Glomerular endothelial cell (primary cell): ENCODE measurements around the gene CEP70. TPM values are rescaled to one million over a fixed set of nuclear protein-coding genes. Genes with fewer than 3 reads are reported as not detected.
"Not testable (repeated sequence)": the region's sequence is repeated elsewhere in the genome, so short reads cannot be mapped to it uniquely, and the experiment has no call there.

Experiments
- DNase-seq: peaks from one replicate; pipeline ENCODE4 v3.0.0-alpha.2; 2011; ENCODE audit warnings: low read depth, low spot score; ENCODE audit errors: extremely low read depth
- total RNA-seq: library from RNA; depleted of rRNA; stranded (reverse); fragments of >200 nt; gene quantifications from 2 replicates; pipeline ENCODE4 v1.2.3, GENCODE V29; 2015

The CEP70 gene
- total RNA-seq, 1 donor from 2014 or later = 11.8 TPM

DNA sequence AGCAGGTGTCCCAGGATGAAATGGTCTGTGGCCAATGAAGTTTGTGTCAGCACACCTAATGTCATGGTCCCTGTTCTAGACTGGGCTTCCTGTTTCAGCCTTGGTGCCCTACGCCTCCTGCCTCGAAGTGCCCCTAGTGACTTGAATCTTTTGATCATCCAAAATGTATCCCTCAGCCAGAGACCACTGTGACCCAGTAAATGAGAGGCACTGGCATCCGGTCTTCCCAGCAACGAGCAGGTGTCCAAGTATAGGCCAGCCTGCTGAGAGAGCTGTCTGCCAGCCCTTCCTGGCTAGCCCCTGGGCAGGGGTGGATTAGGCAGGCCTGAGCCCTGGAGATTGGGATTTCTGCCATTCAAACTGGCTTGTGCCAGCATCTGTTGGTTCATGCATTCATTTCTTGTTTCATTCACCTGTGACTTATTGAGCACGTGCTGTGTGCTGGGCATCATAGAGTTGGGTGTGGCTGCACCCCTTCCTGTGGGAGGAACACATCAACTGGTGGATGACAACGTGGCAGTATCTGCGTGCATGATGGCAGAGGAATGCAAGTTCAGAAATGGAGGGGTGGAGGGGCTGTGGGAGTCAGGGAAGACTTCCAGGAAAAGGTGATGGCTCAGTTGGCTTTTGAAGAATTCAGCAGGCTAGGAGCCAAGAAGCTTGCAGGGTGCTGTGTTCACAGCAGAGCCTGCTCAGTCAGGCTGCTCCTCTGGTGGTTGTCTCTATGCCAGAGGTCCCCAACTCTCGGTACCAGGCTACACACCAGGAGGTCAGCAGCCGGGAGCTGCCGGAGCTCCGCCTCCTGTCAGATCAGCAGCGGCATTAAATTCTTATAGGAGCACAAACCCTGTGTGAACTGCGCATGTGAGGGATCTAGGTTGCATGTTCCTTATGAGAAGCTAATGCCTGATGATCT, 138.0 kb downstream of the CEP70 start:
- DNase-seq = no peak

DNA sequence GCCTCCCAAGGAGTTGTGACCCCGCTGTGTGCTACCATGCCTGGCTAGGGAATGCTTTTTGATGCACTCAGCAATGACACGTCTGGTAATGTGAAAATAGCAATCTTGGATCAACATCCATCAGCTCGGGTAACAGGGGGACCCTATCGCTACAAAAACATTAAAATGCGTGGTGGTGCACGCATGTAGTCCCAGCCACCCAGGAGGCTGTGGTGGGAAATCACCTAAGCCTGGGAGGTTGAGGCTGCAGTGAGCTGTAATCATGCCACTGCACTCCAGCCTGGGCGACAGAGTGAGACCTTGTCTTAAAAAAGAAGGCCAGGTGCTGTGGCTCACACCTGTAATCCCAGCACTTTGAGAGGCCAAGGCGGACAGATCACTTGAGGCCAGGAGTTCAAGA, 140.1 kb downstream of the CEP70 start:
- DNase-seq = not testable (repeated sequence)

DNA sequence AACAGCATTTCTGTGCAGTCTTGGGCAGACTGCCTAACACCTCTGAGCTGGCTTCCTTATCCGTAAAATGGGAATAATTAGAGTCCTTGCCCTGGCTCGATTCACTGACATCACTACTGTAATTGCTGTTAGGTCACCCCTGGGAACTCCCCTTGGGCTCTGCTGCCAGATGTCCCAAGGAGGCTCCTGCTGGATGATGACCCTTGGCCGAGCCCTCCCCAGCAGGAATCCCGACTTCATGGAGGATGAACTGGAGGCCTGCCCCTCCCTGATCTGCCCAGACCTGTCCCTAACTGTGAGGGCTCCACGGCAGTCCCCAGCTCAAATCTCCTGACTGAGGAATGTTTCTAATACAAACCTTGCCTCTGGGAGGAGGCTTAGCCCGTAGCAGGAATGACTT, 141.6 kb downstream of the CEP70 start:
- DNase-seq = no peak

- no peak for DNase-seq
These were observed 142.4 kb downstream of the CEP70 start for GRCh38 chr3:138451595-138452162.

- DNase-seq = no peak
These were observed 143.2 kb downstream of the CEP70 start for GRCh38 chr3:138450704-138451424.

DNA sequence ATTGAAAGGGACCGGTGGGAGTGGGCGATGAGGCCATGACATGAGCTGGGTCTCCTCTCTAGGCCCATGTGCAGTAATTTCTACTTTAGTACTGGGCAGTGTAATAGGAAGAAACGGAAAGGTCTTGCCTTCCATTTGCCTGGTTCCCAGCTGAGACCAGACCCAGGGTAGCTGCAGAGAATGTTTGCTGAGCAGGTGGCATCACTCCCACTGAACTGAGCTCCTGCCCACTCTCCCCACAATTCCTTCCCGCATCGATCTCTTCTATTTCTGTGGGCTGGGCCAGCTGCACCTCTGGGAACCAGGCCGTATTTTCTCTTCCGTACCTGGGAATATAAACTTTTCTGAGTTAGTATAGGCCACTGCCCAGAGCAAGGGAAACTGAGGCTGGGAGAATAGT, 143.9 kb downstream of the CEP70 start:
- no peak for DNase-seq

DNA sequence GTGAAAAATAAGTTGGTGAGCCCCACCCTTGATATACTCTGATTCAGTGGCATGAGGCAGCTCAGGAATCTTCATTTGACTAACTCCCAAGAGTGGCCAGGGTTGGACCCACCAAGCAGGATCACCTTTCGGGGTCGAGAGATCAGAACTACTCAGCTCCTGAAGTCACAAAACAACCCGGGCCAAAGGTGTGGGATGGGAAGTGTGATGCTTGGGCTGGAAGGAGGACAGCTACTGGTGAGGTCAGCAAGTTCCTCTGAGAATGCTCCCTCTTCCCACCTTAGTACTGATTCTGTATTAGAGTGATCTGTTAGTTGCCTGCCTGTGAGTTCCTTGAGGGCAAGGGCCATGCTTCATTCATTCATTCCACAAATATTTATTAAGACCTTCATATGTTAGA, 144.6 kb downstream of the CEP70 start:
- DNase-seq = no peak

- no peak for DNase-seq
These were observed 145.4 kb downstream of the CEP70 start for GRCh38 chr3:138448631-138449030.

DNA sequence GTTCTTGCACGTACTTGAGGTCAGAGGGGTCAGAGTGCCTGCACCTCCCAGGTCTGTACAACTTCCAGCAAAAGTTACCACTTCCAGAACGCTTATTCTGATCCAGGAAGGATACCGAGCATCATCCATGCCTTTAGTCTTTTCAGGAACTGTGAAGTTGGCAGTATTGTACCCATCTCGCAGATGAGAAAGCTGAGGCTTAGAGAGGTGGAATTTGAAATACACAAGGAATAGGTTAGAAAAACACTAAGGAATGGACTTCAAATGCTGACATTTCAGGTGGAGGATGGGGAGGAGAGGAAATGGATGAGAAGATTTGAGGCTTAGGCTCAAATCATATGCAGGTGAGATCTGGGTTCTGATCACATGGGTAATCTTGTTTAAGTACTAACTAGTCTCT, 148.4 kb downstream of the CEP70 start:
- DNase-seq = no peak

DNA sequence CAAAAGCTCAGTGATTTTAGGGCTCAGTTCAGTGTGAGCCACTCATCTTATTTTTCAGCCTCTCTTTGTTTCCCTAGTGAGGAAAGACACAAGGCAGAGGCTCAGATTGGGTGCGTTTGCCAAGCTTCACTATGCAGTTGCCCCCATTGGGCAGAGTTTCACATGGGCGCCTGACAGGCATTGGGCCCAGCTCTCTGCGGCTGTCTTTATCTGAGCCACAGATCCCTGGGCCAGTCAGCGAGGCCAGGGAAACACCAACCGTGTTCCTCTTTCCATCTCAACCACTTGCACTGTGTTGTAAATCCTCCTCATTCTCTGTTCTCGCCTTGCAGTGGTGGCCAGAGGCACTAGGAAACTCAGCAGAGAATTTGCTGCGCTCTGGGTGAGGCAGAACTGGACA, 148.8 kb downstream of the CEP70 start:
- DNase-seq = no peak

Other genes with a start within 250 kb of the CEP70 start
- gene MRAS, start 245.7 kb downstream of the CEP70 start, total RNA-seq = 14.1 and 26.0 TPM in 2 replicates
- gene ESYT3, start 159.6 kb downstream of the CEP70 start, total RNA-seq = not detected in 2 replicates
- gene FAIM, start 14.5 kb upstream of the CEP70 start, total RNA-seq = 9.2 and 9.3 TPM in 2 replicates
- 11.9 and 19.7 TPM in 2 replicates for gene PIK3CB, start 240.7 kb upstream of the CEP70 start, total RNA-seq